Activated naive CD8-positive, alpha-beta T cell treated with anti-CD3 and anti-CD28 coated beads, Interleukin-2, amount 50 U/mL, for 16 hours (primary cell): ENCODE results near the gene PARP12.

Experiments used
- DNase-seq: peaks from one replicate; pipeline ENCODE4 v3.0.0-alpha.2; 2020; ENCODE audit warnings: low read depth, low spot score

PARP12 gene

DNA sequence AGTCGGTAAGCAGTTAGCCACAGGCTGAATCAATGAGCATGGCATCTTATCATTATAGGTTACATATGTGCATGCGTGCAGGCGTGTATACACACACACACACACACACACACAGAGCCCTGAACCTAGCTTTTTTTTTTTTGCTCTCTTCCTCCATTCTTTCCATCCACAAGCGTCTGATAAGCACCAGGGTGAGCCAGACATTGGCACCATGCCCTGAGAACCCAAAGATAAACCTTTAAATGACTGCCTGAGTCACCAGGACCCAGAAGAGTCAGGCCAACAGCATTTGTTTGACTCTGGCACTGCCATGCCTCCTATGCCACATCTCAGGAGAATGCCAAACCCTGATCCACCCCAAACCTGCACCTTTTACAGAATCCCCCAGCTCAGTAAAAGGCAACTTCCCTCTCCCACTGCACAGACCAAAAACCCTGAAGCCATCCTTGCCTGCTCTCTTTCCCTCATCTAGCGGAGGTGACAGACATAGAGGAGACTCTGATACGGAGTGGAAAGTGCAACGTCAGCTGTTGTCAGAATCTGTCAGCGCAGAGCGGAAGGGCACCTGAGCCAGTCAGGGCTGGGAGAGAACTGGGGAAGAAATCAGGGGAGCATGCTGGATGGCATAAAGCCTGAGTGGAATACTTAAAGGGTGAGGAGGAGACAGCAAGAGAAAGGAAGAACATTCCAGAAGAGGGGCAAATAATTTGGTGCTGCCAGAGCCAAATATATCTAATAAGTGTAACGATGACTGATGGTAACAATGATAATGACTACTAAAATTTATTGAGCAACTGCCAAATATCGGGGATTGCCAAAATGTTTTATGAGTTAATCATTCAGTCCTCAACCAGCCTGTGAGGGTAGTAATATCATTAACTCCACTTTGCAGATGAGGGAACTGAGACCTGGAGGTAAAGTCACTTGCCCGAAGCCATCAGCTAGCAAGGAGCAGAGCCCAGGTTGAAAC lies 3.2 kb downstream of the PARP12 start:
- DNase-seq: no peak

GRCh38 chr7:140058517-140058916 lies 4.2 kb downstream of the PARP12 start:
- DNase-seq: no peak

DNA sequence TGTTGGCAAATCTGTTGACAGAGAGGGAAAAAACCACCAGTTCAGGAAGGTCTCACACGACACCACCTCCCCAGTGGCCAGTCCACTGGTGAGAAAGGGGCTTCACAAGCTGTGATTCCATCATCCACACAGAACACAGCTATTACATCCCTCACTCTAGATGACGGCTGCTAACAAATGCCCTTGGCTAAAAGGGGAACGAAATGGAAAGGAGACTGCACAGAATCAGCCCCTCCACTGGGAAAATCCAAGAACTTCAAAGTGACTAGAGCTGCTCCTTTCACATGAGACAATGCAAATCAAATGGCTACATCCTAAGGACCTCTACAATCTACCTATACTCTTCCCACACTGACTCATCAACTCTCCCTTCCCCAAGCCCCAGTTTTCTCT lies 5.6 kb downstream of the PARP12 start:
- DNase-seq: no peak

DNA sequence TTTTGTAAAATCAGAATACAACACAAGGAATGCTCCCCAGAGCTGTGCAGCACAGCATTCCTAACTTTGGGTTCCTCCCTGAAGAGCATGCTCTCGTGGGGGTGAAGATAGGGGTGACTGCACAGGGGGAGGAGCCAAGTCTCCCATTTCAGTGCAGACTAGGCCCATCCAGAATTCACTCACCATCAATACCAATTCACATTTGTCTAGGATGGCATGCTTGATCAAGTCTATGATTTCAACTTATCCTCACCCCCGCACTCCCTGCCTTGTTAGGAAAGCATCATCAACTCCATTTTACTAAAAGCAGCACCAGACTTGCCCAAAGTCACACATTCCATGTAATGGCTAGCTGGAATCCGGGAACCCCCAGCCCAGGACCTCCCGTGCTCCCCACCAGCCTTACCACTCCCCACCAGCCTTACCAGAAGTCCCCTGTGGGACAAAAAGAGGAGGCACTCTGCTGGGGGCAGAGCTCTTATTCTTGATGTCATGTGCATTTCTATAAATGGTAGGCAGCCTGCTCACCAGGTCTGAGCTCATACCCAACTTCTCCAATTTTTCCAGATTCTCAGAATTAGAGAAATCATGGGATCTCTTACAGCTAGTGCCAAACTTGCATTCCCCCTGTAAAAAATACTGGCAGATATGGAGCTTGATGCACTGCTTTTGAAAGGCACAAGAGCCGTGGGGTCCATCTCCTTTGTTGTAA lies 6.2 kb downstream of the PARP12 start:
- DNase-seq: no peak

GRCh38 chr7:140055833-140056232 lies 6.9 kb downstream of the PARP12 start:
- no peak for DNase-seq

DNA sequence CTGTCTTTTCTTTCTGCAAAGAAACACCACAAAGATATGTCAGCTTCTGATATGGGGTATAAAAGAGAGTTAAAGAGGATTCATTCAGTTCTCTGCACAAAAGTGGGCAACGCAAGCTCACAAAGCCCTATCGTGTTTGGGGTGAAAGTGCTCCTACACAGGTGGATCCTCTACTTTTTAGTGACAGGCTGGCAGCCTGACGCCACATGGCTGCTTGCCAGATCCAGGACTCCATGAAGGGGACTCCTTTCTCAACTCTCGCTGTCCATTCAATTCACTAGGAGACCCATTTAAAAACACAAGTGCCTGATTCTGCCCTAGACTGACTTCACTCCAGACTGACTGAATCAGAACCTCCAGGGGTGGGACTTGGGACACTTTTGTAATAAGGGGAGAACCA lies 8.0 kb downstream of the PARP12 start:
- DNase-seq: no peak

DNA sequence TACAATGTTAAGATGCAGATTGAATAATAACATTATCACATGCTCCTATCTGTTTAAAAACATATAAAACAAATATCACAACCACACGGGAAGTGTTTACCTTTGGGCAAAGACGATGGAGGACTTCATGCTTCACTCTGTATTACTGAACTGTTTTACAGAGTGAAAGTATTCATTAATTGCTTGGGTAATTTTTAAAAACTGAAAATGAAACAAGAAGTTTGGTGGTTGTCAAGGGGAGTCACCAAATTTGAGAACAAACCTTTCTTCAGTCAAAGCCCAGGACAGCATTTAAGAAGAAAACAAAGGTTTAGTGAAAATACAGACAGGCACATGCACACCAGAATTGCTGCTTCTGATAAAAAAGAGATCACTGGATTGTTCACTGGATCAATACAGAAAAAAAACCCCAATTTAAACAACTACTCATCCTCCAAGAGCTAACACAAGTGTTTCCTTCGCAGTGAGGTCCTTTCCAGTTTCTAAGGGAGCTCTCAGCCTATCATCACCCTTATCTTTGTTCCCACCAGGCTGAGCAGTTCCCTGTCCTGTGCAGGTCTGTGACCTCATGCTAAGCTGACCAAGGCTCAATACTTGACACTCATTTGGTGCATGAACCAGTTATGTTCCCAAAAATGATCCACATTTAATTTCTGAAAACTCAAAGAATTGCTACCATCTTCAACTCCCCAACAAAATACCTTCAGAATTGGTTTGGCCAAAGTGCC lies 8.8 kb downstream of the PARP12 start:
- DNase-seq: no peak

DNA sequence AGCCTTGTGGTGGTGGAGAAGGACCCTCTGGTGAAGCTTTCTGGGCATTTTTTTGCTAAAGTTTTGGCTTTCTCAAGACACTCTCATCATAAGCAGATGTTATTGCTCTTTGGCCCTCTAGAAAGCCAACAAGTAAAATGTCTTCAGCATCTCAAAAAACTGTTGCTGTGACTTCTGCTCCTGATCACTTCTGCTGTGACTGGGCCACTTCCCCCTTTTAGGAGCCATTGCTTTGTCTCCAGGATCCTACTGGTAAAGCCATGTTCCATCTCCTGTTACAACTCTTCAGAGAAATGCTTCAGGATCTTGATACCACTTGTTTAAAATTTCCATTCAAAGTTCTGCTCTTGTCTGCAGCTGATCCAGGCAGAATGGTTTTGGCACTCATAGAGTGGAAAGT lies 10.9 kb downstream of the PARP12 start:
- DNase-seq: no peak

GRCh38 chr7:140050100-140050499 lies 12.7 kb downstream of the PARP12 start:
- no peak for DNase-seq

DNA sequence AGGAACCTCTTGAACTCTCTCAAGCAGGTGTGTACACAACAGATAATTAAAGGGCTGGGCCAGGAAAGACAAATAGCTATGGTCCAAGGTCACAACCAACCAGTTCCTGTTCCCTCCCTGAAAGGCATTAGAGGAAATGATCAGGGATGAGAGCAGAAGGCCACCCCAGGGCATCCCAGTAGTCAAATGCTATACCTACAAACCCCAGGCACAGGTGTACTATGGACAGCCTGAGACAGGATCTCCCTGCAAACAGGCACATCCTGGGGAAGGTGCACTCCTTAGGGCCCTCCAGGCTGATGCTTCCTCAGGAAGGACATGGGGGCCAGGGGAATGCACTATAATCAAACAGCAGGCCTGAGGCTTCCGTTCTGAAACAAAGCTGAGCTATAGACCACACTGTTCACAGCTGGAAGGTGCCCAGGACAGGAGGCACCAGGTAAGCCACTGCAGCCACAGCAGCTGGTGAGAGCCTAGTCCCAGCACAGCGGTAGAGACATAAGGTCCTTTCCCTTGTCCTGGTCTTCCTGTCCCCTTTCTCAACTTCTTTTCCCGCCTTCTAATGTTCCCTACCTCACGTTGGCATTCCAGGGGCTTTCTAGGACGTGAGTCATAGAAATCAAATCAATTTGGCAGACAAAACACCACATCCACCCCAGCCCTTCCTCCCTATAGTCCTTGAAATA lies 13.3 kb downstream of the PARP12 start:
- DNase-seq: no peak

DNA sequence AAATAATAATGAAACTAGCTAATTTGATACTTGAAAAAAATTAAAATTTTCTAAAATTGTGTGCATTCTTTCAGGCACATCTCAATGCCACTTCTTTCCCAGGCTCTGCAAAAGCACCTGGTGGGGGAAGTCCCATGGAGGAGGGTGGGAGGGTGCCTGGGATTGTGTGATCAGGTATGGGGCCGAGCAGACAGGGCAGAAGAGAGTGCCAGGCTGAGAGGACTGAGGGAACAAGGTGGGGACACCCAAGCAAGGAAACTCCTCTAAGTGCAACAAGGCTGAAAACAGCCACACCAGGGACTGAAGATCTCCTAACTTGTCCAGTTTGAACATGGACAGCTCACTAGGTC lies 13.8 kb downstream of the PARP12 start:
- no peak for DNase-seq

GRCh38 chr7:140048138-140048537 lies 14.6 kb downstream of the PARP12 start:
- no peak for DNase-seq

- no peak for DNase-seq
Observed at GRCh38 chr7:140047197-140047596, 15.6 kb downstream of the PARP12 start.

GRCh38 chr7:140045697-140046096 lies 17.1 kb downstream of the PARP12 start:
- no peak for DNase-seq

GRCh38 chr7:140044251-140044650 lies 18.5 kb downstream of the PARP12 start:
- no peak for DNase-seq

DNA sequence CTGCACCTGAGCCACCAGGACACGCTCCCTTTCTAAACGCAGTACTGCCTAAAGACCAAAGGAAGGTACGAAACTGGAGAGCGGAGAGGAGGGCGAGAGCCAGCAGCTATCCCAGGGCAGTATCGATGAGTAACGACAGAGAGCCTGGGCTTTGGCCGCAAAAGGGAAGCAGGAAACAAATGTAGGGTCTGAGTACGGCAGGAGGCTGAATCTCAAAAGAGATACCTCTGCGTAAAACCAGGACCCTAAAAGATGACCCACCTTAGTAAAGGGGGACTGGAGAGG lies 20.4 kb downstream of the PARP12 start:
- DNase-seq: no peak

DNA sequence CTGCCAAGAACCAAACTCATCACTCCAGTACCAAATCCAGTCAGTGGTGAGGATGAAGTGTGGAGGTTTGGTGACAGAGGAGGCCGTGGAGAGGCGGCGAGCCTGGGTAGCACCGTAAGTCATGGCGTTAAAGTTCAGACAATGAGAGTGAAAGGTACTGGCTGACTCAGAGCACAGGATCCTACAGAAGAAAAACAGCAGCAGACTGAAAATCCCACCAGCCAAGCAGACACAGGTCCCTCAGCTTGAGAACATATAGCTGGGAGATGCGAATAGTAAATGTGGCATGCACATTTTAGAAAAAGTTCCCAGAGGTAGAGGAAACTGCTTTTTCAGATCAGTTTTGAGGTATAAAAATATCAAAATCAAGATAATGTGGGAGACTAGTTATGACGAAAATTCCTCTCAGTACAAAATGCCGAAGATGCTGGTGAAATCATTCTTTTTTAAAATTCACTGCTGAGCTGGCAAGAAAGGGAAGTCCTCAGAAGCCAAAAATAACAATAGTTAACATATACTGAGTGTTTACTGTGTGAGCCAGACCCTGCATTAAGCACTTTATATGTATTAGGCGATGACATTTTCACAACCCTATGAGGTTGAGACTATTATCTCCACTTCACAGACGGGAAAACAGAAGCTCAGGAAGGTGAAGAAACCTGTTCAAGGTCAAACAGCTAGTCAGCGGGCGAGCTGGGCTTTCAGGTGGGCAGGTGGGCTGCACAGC lies 20.9 kb downstream of the PARP12 start:
- DNase-seq: no peak

GRCh38 chr7:140039896-140040295 lies 22.9 kb downstream of the PARP12 start:
- no peak for DNase-seq

GRCh38 chr7:140039066-140039465 lies 23.7 kb downstream of the PARP12 start:
- no peak for DNase-seq

DNA sequence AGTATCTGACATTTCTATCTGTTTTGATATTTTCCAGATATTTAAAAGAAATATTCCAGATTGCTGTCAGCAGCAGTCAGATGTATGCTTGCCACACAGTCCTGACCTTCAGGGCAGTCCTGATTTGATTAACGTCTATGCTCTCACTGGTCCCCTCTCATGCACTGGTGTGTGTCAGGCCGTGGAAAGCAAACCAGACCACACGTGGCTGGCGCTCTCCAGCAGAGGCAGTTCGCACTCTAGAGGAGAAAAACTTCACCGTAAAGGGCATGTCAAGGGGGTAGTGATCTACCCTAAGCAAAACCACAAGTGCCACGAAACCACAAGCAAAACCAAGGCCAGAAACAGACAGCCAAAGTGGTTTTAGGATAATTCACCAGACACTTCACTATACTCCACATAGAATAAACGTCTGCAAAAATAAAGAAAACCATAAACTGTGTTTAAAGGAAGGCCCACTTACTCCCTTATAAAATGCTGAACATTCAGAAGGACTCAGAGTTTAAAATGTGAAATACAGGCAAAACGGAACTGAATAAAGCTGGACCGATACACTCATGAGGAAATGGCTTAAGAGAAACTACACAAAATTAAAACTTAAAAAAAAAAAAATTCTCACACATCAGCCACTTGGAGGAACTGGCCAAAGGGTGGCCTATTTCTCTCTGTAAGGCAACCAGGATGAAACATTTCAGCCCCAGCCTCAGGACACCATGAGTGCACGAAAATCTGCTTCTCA lies 26.4 kb downstream of the PARP12 start:
- no peak for DNase-seq
